HG02973 (cell line): ENCODE data around the gene RETSAT.
"Not testable (repeated sequence)": the region's sequence is repeated elsewhere in the genome, so short reads cannot be mapped to it uniquely, and the experiment has no call there.

Experiments used
- ATAC-seq: cut with Tn5 transposase; IDR thresholded peaks from one replicate; pipeline ENCODE4 v1.9.1; 2021; ENCODE audit warnings: moderate library complexity; ENCODE audit not compliant: unreplicated experiment

Gene RETSAT

DNA sequence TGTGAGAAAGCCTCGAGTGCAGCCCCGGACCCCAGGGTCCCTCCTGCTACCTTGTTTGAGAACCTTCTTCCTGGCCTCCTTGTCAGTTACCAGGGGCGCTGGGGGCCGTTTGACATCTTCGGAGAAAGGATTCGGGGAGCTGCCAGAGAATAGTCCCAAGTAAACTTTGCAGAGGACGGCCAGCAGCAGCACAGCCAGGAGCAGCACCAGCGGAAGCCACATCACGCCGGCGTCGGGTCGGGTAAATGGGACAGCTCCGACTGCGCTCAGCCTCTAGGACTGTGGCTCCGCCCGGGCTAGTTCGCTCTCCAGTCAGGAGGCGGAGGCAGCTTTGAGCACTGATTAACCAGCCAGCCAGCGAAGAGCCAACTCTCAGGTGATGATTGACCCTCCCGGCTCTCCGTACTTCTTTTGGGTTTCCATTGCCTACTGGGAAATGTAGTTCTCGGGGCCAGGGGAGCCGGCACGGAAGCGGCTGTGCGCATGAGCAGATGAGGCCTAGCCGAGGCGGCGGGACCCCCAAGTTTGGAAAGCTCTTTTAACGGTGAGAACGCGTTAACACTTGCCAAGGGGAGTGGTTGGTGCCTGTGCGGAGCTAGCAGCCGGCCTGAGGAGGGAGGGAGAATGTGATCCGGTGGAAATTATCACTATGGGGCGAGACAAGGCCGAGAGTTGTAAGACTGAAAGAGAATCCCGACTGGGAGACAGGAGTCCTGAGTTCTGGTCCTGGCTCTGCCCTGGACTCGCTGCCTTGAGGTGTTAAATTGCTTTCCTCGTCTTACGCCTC is at the start of gene RETSAT, which contains the start of gene ELMOD3:
Gene RETSAT, minus strand, starts transcription at position 243 of the 787 bp plus-strand sequence. Its CDS starts 21 bp downstream, at position 222.
Gene ELMOD3, plus strand, starts transcription at position 484 of the 787 bp plus-strand sequence. CDS start 2,430 bp downstream, outside the sequence.
- ATAC-seq: peak; percentile 94

DNA sequence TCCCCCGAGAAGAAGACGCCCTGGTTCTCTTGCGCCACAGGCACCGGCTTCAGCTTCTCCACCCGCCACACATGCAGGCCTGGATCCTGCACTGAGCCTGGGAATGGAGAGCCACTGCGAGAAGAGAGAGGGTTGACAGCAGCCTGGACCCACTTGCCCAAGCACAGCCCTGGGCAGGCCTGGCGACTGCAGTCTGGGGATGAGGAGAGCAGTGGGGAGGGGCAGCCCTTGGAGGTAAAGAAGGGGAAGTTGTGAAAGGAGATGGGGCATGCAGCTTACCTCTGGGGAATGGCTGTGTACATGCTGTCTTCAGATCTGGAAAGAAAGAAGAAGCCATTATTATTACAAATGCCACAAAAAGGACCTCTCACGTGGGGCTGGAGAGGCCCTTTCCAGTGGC is 47.5 kb upstream of the RETSAT start:
- ATAC-seq: no peak

GRCh38 chr2:85401464-85401805 is 47.1 kb upstream of the RETSAT start:
- no peak for ATAC-seq

GRCh38 chr2:85400541-85401463 is 46.5 kb upstream of the RETSAT start:
- no peak for ATAC-seq

DNA sequence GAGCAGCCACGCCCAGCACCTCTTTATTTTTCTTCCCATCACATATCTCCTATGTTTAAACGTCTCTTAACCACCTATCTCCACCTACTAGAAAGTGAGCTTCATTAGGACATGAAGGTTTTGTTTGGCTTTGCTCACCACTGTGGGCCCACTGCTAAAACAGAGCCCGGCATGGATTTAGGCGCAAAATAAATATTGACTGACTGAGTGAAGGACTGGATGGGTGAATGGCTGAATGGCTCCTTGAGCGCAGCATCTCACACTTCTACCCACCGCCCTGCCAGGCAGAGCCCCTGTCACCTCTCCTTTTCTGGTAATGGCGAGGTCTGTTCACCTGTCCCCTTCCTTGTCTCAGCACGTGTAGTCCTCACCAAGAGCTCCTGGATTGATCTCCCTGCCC is 45.7 kb upstream of the RETSAT start:
- ATAC-seq: no peak

DNA sequence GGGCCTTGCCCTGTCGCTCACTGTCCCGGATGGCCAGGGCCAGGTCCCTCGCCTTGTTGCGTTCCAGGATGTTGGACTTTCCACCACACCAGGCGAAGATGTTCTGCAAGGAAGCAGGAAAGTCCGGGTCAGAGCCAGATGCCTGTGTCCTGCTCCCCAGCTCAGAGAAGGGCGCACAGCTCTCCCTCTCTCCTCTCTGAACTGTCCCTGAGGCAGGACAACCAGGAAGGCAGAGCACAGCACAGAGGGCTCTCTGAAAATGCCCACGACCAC is 44.8 kb upstream of the RETSAT start:
- ATAC-seq: no peak

GRCh38 chr2:85398426-85399182 is 44.3 kb upstream of the RETSAT start:
- no peak for ATAC-seq

- ATAC-seq: no peak
Measured at GRCh38 chr2:85397925-85398331, 43.6 kb upstream of the RETSAT start.

DNA sequence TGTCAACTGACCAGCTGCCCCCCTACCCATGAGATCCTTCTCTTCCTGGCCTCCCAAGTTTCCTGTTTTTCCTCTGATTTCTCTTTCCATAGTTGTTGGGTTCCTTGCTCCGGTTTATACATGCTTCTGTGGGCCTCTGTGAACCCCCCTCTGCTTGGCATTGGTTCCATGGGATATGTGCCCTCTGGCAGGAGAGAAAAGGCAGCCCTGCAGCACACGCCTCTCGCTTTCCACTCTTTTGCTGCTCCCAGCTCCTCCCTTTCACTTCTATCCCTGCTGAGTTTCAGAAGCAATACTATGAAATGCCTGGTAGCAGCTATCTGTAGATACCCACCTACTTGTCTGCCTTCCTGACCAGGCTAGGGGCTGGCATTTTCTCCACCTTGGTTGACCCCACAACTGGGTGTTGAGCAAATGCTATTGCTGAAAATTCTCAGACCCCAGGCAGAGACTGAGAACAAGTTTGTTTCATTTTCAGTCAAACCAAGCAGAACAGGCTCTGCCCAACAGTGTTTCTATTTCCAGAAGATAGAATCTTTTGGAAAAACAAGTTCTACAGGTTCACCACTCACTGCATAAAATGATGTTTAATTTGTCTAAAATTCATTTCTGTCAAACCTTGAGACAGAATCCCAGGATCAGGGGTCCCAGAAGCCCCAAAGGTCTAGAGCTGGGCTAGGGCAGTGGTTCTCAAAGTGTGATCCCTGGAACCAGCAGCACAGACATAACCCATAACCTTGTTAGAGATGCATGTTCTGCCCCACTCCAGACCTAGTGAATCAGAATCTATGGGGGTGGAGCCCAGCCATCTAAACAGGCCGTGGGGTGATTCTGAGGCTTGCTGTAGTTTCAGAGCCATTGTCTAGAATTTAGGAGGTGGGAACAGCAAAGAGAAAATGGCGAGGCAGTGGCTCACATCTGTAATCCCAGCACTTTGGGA is 42.5 kb upstream of the RETSAT start:
- ATAC-seq: no peak

- ATAC-seq: no peak
Measured at GRCh38 chr2:85395912-85396475, 41.7 kb upstream of the RETSAT start.

DNA sequence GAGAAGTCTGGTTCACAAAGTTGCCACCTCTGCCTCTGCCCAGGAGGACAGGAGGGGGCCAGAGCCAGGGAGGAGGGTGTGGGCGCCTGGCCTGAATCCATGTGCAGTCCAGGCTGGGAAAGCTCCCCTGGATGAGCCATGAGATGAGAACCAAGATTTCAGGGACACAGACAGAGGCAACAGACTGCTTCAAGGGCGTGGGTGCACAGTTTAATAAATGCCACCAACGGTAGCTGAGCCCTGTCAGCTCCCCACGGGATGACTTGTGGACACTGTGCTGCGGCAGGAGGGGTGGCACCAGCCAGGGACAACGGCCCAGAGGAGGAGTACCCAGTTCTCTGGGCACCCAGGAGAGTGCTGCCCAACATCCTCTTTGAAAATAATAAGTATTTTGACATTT is 40.6 kb upstream of the RETSAT start:
- ATAC-seq: no peak

- no peak for ATAC-seq
Measured at GRCh38 chr2:85394261-85394681, 39.9 kb upstream of the RETSAT start.

GRCh38 chr2:85393836-85394235 is 39.5 kb upstream of the RETSAT start:
- ATAC-seq: no peak

DNA sequence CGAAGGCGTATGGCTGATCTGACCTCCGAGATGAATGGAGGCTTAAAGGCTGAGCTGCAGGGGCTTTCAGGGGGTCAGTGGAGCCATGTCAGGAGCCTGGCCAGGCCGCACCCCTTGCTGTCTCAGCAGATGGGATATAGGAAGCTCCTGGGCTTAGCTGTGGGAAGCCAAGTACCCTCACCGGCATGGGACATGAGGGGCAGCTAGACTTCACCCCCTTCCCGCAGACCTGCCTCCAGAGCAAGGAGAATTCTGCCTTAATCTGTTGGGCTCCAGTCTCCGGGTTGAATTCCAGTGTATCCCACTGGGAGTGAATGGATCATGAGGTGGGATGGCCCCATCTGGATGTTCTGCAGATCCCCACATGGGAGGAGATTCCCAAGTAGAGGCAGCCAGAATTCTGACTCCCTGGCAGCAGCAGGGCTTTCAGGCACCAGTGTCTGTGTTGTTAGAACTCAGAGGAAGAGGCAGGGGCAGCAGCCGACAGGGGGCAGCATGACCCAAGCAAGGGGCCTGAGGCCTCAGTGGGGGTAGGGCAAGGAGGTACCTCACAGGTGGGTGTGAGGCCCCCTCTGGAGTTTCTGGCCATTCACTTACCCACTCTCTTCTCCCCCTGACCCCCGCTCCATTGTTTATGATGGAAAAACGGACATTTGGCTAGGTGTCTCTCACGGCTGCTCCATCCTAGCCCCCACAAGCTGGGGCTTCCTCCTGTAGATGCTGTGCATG is 36.8 kb upstream of the RETSAT start:
- no peak for ATAC-seq

DNA sequence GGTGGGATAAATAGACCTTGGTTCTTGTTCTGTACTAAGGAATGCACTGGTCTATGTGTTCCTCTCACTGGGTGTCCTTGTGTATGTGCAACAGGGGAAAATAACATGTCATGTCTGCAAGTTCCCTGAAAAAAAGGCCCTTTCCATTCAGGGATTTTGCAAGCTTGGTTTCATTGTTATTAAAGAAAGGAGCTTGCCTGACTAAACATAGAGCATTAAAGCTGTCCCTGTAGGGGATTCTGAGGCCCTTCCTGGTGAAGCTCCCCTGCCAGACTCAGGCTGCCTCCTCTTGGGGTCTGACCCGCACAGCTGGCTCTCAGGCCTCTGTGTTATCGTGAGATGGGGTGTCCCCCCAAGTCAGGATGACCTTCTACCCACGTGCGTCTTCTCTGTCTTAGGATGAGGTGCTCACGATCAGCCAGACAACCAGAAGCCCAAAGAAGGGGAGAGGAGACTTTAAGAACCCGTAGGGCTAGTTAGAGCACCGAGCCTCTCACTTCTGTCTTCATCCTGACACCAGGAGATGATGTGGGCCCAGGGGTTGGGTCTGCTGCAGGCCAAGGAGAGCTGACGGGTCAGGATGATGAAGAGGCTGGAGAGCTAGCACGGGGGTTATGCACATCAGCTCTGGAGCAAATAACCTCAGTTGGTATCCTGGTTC is 34.7 kb upstream of the RETSAT start:
- no peak for ATAC-seq

- ATAC-seq: no peak
Measured at GRCh38 chr2:85387754-85388153, 33.4 kb upstream of the RETSAT start.

GRCh38 chr2:85385746-85386145 is 31.4 kb upstream of the RETSAT start:
- ATAC-seq: no peak

DNA sequence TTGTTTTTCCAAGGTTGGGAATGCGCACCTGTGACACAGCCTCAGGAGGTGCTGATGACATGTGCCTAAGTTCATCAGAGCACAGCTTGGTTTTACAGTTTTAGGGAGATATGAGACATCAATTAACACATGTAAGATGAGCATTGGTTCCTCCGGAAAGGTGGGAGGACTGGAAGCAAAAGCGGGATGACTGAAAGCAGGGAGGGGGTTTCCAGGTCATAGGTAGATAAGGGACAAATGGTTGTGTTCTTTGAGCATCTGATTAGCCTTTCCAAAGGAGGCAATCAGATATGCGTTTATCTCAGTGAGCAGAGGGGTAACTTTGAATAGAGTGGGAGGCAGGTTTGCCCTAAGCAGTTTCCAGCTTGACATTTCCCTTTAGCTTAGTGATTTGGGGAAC is 29.5 kb upstream of the RETSAT start:
- ATAC-seq: no peak

GRCh38 chr2:85383151-85383550 is 28.8 kb upstream of the RETSAT start:
- ATAC-seq: not testable (repeated sequence)
